B cell (primary cell): ENCODE measurements around the gene MST1. TPM values are rescaled to one million over a fixed set of nuclear protein-coding genes. Genes with fewer than 3 reads are reported as not detected.

Source experiments
- ATAC-seq: fragments of 200-7000 bp; cut with Tn5 transposase; one replicate; pipeline ENCODE4 v1.10.0; 2021; ENCODE audit warnings: low read depth, mild to moderate bottlenecking, moderate number of reproducible peaks, moderate library complexity
- CTCF ChIA-PET: fragments of 350-600 bp; sonication (Branson Sonifier 250); formaldehyde crosslinking; loops from one replicate; lab custom pipeline; 2021; ENCODE audit warnings: antibody characterized with exemption, inconsistent platforms; lab: Charles Lee
- POLR2A ChIA-PET: fragments of 350-600 bp; sonication (Branson Sonifier 250); formaldehyde crosslinking; loops from one replicate; lab custom pipeline; 2021; ENCODE audit warnings: antibody characterized with exemption; lab: Charles Lee
- DNase-seq: peaks from one replicate; pipeline ENCODE4 v3.0.0; 2013
- H2AFZ ChIP-seq: 2 replicates; pipeline ENCODE4 v1.6.1; 2012; ENCODE audit warnings: mild to moderate bottlenecking, low read depth, low read length; ENCODE audit not compliant: insufficient read depth, poor library complexity, severe bottlenecking
- H3K27ac ChIP-seq, 2 donors: 1 replicate in 1 of 2; 2 replicates in 1 of 2; pipeline ENCODE4 v1.5.1; 2012 to 2013; ENCODE audit warnings: low read length in 2 of 2, mild to moderate bottlenecking in 2 of 2, moderate library complexity in 1 of 2
- H3K27me3 ChIP-seq, 4 experiments: fragments of 200-600 bp in 1 of 4; sonication (generic) in 1 of 4; replicated peaks in 1 of 4; 1 replicate in 2 of 4; 2 replicates in 2 of 4; pipeline versions ENCODE4 v1.6.1 to v1.7.0; 2013 to 2016; ENCODE audit warnings: low read length in 3 of 4, mild to moderate bottlenecking in 2 of 4, mixed read lengths in 1 of 4, moderate library complexity in 1 of 4; ENCODE audit not compliant: insufficient read depth in 4 of 4, control insufficient read depth in 3 of 4; ENCODE audit errors: control extremely low read depth in 1 of 4
- H3K36me3 ChIP-seq, 2 experiments: replicated peaks in 1 of 2; 1 replicate in 1 of 2; 2 replicates in 1 of 2; pipeline versions ENCODE4 v1.6.1 to v1.7.1; 2013; ENCODE audit warnings: low read length in 1 of 2; ENCODE audit not compliant: insufficient read depth in 2 of 2, control insufficient read depth in 1 of 2; ENCODE audit errors: control extremely low read depth in 1 of 2, extremely low read depth in 1 of 2
- H3K4me1 ChIP-seq, 2 donors: fragments of 200-600 bp in 1 of 2; sonication (generic) in 1 of 2; 1 replicate in 1 of 2; 2 replicates in 1 of 2; pipeline versions ENCODE4 v1.5.1 to v1.6.1; 2013 to 2017; ENCODE audit warnings: low read length in 2 of 2; ENCODE audit not compliant: control insufficient read depth in 2 of 2, insufficient read depth in 2 of 2
- H3K4me2 ChIP-seq: replicated peaks from 2 replicates; pipeline ENCODE3; 2012; ENCODE audit warnings: mild to moderate bottlenecking, low read depth, low read length; ENCODE audit not compliant: poor library complexity, severe bottlenecking
- H3K4me3 ChIP-seq, 5 experiments: fragments of 200-600 bp in 1 of 5; sonication (generic) in 1 of 5; 1 replicate in 3 of 5; 2 replicates in 2 of 5; pipeline versions ENCODE4 v1.5.1 to v1.7.0; 2011 to 2016; ENCODE audit warnings: low read length in 4 of 5, mild to moderate bottlenecking in 4 of 5, low read depth in 2 of 5, control low read depth in 1 of 5, moderate library complexity in 1 of 5; ENCODE audit not compliant: insufficient read depth in 1 of 5; ENCODE audit errors: control extremely low read depth in 1 of 5, extremely low read depth in 1 of 5
- H3K79me2 ChIP-seq: fragments of 200-600 bp; sonication (generic); one replicate; pipeline ENCODE4 v1.6.0; 2016; ENCODE audit warnings: low read length; ENCODE audit not compliant: control insufficient read depth, insufficient read depth
- H3K9ac ChIP-seq: fragments of 200-600 bp; sonication (generic); 2 replicates; pipeline ENCODE4 v1.6.1; 2017; ENCODE audit warnings: mild to moderate bottlenecking, low read length, moderate library complexity
- H3K9me3 ChIP-seq, 3 donors: one replicate each; pipeline versions ENCODE4 v1.6.1 to v1.7.1; 2013; ENCODE audit warnings: low read length in 2 of 3; ENCODE audit not compliant: control insufficient read depth in 2 of 3, insufficient read depth in 1 of 3; ENCODE audit errors: control extremely low read depth in 1 of 3
- H4K20me1 ChIP-seq: 2 replicates; pipeline ENCODE4 v1.6.0; 2012; ENCODE audit warnings: mild to moderate bottlenecking, low read length; ENCODE audit not compliant: insufficient read depth, control insufficient read depth, poor library complexity, severe bottlenecking
- H3K27ac Mint-ChIP-seq: one replicate; pipeline ENCODE4 v1.8.0; 2021; ENCODE audit warnings: mixed read lengths
- H3K27me3 Mint-ChIP-seq: one replicate; pipeline ENCODE4 v1.8.0; 2021; ENCODE audit warnings: mixed read lengths
- H3K4me1 Mint-ChIP-seq: one replicate; pipeline ENCODE4 v1.8.0; 2021; ENCODE audit warnings: mixed read lengths
- H3K4me3 Mint-ChIP-seq: one replicate; pipeline ENCODE4 v1.8.0; 2021; ENCODE audit warnings: mixed read lengths
- H3K9me3 Mint-ChIP-seq: one replicate; pipeline ENCODE4 v1.8.0; 2022; ENCODE audit warnings: mixed read lengths; ENCODE audit not compliant: insufficient read depth
- EZH2 ChIP-seq: IDR thresholded peaks from 2 replicates; pipeline ENCODE4 v1.6.1; 2012; ENCODE audit warnings: borderline replicate concordance, low read depth, mild to moderate bottlenecking, moderate library complexity, low read length; ENCODE audit not compliant: insufficient read depth, poor library complexity, severe bottlenecking
- WGBS: methylation state at CpG from one replicate; pipeline ENCODE4 v1.1.5; 2013; ENCODE audit warnings: missing lambda C conversion rate; ENCODE audit not compliant: insufficient coverage; 5-methylcytosine and 5-hydroxymethylcytosine counted together
- intact Hi-C: fragments of 100-400 bp; cut with micrococcal nuclease; formaldehyde crosslinking; loops from one replicate; pipeline ENCODE4 v1.10.0; 2022
- polyA plus RNA-seq: library from polyadenylated mRNA; depleted of rRNA; stranded (reverse); fragments of >200 nt; gene quantifications from 2 replicates; pipeline ENCODE4 v1.2.3, GENCODE V29; 2012
- total RNA-seq, 2 donors: library from RNA; stranded (reverse); fragments of 120-200 nt in 1 of 2; gene quantifications; 1 replicate in 1 of 2; 2 replicates in 1 of 2; pipeline versions ENCODE4 v1.2.3 to v1.2.4, GENCODE V29; 2013 to 2022
- TF ChIP-seq, protein P1 (sequence below): fragments of 200-600 bp; IDR thresholded peaks from one replicate; pipeline ENCODE4 v1.8.0; 2022; ENCODE audit warnings: antibody characterized with exemption, mild to moderate bottlenecking

Gene MST1
- total and polyA plus RNA-seq, 2 donors (not counting 1 experiment from before 2014, with no cell fraction given): 14.5 to 26.4 TPM

DNA sequence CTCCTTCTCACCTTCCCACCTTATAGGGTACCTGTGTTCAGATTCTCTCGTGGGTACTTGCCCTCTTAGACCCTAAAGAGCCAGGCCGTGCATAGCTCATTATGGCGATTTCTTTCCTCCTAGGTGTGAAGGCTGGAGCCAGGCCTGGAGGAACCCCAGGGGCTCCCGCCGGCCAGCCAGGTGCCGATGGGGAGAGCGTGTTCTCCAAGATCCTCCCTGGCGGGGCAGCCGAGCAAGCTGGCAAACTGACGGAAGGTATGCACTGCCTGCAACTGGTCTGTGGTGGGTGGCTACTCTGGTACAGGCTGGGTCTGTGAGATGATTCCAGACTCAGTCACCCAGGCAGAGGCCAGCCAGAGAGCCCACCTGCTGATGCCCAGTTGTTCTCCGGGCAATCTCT lies 25.0 kb downstream of the MST1 start:
- Histone ChIP-seq H3K4me3 (no peak overlapping the region), H3K9me3 (no peaks in the 10 kb centered on the region), H4K20me1 (no peaks in the 10 kb centered on the region), H3K36me3 (no peaks in the 10 kb centered on the region), H2AFZ (no peak overlapping the region), H3K79me2 (no peaks in the 10 kb centered on the region), H3K9ac (no peak overlapping the region), H3K4me2 (no peak overlapping the region), H3K4me1 (no peaks in the 10 kb centered on the region), H3K27ac (no peak overlapping the region), H3K27me3 (no peaks in the 10 kb centered on the region)
- no peaks in the 10 kb centered on the region for H3K4me1 Mint-ChIP-seq
- POLR2A ChIA-PET: no interaction called here
- no peak overlapping the region for H3K27ac Mint-ChIP-seq
- CTCF ChIA-PET: no interaction called here
- H3K4me3 Mint-ChIP-seq: no peak overlapping the region
- TF ChIP-seq, protein P1, sequence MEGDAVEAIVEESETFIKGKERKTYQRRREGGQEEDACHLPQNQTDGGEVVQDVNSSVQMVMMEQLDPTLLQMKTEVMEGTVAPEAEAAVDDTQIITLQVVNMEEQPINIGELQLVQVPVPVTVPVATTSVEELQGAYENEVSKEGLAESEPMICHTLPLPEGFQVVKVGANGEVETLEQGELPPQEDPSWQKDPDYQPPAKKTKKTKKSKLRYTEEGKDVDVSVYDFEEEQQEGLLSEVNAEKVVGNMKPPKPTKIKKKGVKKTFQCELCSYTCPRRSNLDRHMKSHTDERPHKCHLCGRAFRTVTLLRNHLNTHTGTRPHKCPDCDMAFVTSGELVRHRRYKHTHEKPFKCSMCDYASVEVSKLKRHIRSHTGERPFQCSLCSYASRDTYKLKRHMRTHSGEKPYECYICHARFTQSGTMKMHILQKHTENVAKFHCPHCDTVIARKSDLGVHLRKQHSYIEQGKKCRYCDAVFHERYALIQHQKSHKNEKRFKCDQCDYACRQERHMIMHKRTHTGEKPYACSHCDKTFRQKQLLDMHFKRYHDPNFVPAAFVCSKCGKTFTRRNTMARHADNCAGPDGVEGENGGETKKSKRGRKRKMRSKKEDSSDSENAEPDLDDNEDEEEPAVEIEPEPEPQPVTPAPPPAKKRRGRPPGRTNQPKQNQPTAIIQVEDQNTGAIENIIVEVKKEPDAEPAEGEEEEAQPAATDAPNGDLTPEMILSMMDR: no peak
- no peak for TF ChIP-seq EZH2
- intact Hi-C loops: no loop called here
- DNase-seq (no peak), ATAC-seq (no peak)
- H3K9me3 Mint-ChIP-seq: no peaks in the 10 kb centered on the region
- 94% methylated on average over 11 of the region's 11 CpGs for WGBS
- peaks cover 3% of the 10 kb centered on the region for H3K27me3 Mint-ChIP-seq

DNA sequence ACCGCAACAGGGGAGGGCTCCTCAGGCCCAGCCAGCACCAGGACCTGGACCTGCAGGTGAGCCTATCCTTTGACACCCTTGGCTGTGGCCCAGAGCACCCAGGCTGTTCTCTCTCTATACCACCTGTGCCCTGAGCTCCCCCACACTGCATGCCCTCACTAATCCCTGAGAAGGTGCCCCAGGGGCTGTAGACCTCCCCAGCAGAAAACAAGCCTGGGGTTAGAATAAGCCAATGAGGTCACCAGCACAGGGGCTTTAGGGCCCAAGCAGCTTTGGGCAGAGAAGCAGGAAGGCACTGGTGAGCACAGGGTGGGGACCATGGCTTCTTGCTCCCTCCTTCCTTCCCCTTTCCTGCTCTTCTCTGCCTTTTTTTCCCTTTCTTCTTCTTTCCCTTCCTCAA lies 25.4 kb downstream of the MST1 start:
- Histone ChIP-seq H4K20me1 (no peaks in the 10 kb centered on the region), H3K4me2 (no peak overlapping the region), H3K27me3 (no peaks in the 10 kb centered on the region), H3K4me3 (no peak overlapping the region), H3K27ac (no peak overlapping the region), H3K36me3 (no peaks in the 10 kb centered on the region), H2AFZ (no peak overlapping the region), H3K4me1 (no peaks in the 10 kb centered on the region), H3K79me2 (no peaks in the 10 kb centered on the region), H3K9ac (no peak overlapping the region), H3K9me3 (no peaks in the 10 kb centered on the region)
- Mint-ChIP-seq H3K4me1 (no peaks in the 10 kb centered on the region), H3K4me3 (no peak overlapping the region), H3K9me3 (no peaks in the 10 kb centered on the region), H3K27ac (no peak overlapping the region), H3K27me3 (peaks cover 7% of the 10 kb centered on the region)
- intact Hi-C loops: no loop called here
- POLR2A ChIA-PET: no interaction called here
- ATAC-seq (no peak), DNase-seq (no peak)
- TF ChIP-seq, protein P1: no peak
- no peak for TF ChIP-seq EZH2
- CTCF ChIA-PET: no interaction called here
- 94% methylated on average over 1 of the region's 1 CpG for WGBS
